HPDE6-E6E7 (cell line): Measurements from ENCODE around the gene OR2T11.
"Not testable (repeated sequence)": the region's sequence is repeated elsewhere in the genome, so short reads cannot be mapped to it uniquely, and the experiment has no call there.

ENCODE experiments used
- DNase-seq: peaks from one replicate; pipeline ENCODE4 v3.0.0; 2011; ENCODE audit warnings: missing footprints; ENCODE audit errors: extremely low spot score

OR2T11 gene

DNA sequence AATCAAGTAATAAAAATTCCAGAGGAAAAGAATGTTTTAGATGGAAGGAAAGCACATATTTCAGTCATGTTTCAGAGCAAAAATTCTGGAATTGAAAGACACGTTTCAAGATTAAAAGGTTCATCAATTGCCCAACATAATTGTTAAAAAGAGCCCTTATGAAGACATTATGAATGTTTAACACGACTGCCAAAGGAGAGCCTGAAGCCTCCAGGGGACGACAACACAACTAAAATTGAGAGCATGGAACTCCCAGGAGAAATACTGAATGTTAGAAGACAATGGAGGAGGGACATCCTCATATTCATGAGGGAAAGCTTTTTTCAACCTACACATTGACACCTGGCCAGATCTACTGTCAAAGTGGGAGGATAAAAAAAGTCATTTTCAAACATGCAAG lies 16.0 kb downstream of the OR2T11 start:
- DNase-seq = no peak

DNA sequence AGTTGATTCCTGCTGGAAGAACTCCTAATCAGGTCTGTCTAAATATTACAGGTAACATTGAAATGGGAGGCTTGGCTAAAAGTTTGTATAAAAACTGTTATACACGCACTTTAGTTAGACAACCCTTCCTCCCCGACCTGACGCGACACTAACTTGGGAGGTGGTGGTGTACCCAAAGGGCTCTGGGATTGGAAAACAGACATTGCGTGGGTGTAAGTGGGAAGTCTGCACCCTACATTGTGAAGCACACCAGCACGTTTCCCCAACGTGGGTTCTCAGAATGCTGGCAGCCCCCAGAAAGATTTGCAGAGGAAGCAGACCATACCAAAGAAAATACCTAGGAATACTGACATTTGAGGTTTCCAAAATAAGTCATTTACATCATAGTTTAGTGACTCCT lies 16.8 kb downstream of the OR2T11 start:
- no peak for DNase-seq

- DNase-seq = no peak
Measured at GRCh38 chr1:248613742-248614141, 21.1 kb downstream of the OR2T11 start.

DNA sequence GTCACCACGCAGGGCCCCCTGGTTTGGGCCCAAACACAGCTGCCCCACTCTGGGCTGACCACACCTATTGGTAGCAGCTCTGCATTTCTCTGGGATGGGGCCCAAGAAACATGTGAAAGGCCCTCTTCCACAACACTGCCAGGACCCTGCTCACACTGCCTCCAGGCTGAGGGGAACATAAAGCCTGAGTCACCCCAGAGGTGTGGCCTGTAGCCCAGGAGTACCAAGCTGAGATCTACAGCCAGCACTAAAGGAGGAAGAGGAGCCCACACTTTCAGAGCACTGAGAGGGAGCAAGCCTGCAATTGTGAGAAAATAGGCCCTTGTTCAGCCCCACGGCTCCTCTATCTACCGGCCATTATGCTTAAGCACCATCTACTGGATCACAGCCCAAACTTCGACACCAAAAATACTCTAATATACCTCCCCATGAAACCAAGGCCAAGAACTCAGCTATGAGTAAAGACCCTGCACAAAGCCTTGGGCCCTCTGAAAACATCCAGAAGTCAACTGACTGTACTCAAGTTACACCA lies 22.9 kb downstream of the OR2T11 start:
- DNase-seq = no peak

DNA sequence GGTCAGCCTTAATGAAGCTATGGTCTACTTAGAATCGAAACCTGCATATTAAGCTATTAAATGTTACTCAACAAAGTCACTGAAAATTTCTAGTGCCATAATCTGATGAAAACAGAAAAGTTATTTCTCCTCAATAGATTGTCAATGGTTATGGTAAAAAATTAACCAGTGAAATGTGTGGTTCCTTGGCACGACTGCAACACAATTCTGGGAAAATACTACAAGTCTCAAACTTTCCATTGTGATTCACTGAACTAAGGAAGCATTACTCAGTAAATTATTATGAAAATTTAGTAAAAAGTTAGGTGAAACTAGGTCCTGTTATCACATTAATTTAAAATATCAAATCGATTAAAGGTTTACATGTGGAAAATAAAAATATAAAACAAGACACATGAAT lies 24.6 kb downstream of the OR2T11 start:
- no peak for DNase-seq

DNA sequence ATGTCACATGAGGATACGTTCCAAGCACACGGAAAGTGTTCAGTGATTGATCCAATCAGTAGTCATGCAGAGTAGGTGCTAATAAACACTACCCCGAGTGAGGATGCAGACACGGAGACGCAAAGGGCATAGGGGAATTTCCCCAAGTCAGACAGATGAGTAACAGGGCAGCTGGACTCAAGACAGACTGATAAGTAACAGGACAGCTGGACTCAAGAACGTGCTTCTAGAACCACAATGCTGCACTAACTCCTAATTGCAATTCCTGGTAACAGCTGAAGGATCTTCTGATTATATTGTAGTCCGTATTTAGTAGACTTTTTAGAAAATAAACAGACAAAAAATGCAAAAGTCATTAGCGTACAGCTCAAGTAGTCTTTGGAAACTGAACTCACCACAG lies 35.5 kb downstream of the OR2T11 start:
- DNase-seq = no peak

GRCh38 chr1:248597589-248597988 lies 37.3 kb downstream of the OR2T11 start, which contains the start of gene OR2T10:
TSS of gene OR2T10 (minus strand) at chr1:248597700. CDS start at chr1:248593768, 3,932 bp downstream.
- DNase-seq = no peak

DNA sequence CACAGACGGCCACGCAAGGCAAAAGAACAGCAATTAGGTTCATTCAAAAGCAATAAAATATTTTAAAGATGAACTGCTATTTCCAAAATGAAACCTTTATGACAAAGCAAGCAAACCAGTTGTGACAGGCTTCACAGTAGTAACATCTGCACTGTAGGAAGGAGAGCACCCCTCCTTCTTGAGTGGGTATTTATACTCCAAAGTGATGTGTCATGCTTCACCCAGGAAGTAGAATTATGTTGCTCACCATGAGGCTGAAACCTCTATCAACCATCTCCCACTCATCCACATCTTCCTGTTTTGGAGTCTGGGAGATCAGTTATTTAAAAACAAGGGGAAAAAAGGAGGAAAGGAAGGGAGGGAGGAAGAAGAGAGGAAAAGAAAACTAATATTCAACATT lies 38.3 kb downstream of the OR2T11 start:
- no peak for DNase-seq

- no peak for DNase-seq
Measured at GRCh38 chr1:248593226-248593625, 41.7 kb downstream of the OR2T11 start.

- DNase-seq = no peak
Measured at GRCh38 chr1:248592655-248593054, 42.2 kb downstream of the OR2T11 start.

- DNase-seq = no peak
Measured at GRCh38 chr1:248590055-248590454, 44.8 kb downstream of the OR2T11 start.

- DNase-seq = no peak
Measured at GRCh38 chr1:248589334-248589733, 45.6 kb downstream of the OR2T11 start.

- DNase-seq = no peak
Measured at GRCh38 chr1:248585266-248585665, 49.6 kb downstream of the OR2T11 start.

GRCh38 chr1:248576260-248576980 lies 58.5 kb downstream of the OR2T11 start:
- no peak for DNase-seq

DNA sequence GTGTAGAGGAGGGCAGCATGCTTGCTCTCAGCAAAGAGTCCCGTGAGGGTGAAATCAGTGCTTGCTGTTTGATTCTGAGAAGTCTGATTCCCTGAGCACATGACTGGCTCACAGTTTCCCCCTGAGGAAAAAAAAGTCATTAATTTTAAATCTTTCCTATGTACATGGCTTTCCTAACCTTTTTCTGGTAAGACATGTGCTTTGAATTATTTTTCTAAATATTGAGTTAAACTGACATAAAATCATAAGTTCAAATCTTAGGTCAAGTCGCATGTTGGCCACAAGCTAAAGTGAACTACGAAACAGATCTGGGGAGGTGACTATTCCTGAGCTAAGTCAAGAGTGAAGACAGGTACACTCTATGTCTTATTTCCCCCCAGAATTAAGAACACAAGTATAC lies 60.2 kb downstream of the OR2T11 start, which contains the start of gene OR2T34:
TSS of gene OR2T34 (minus strand) at position 101 of the 400 bp plus-strand sequence. CDS start at position 101, 0 bp downstream.
- not testable (repeated sequence) for DNase-seq

GRCh38 chr1:248573856-248574255 lies 61.0 kb downstream of the OR2T11 start:
- not testable (repeated sequence) for DNase-seq
